HepG2 (cell line): Measurements from ENCODE around the gene WDR86. TPM values are rescaled to one million over a fixed set of nuclear protein-coding genes. Genes with fewer than 3 reads are reported as not detected.

ENCODE experiments used
- ATF1 ChIP-seq: IDR thresholded peaks from 2 replicates; pipeline ENCODE4 v1.6.1; 2016; ENCODE audit warnings: mild to moderate bottlenecking, control low read depth
- SIN3A ChIP-seq: IDR thresholded peaks from 2 replicates; pipeline ENCODE4 v1.6.1; 2011; ENCODE audit warnings: low read depth, mild to moderate bottlenecking, control low read depth, low read length, borderline replicate concordance
- SIN3B ChIP-seq: fragments of 150-350 bp; IDR thresholded peaks from 2 replicates; pipeline ENCODE4 v1.6.1; 2014; ENCODE audit warnings: low read length
- ZNF552 ChIP-seq: sonication (generic); formaldehyde crosslinking; IDR thresholded peaks from 2 replicates; pipeline ENCODE4 v1.9.0; 2022; ENCODE audit warnings: missing genetic modification reagents, mild to moderate bottlenecking, borderline replicate concordance
- ZNF776 ChIP-seq: sonication (generic); formaldehyde crosslinking; IDR thresholded peaks from 2 replicates; pipeline ENCODE4 v1.4.0; 2020; ENCODE audit warnings: mild to moderate bottlenecking, missing genetic modification reagents
- ZNF878 ChIP-seq: sonication (generic); formaldehyde crosslinking; IDR thresholded peaks from 2 replicates; pipeline ENCODE4 v1.8.1; 2023; ENCODE audit warnings: mild to moderate bottlenecking, missing genetic modification reagents, moderate library complexity
- polyA plus RNA-seq, 8 experiments: library from polyadenylated mRNA; depleted of rRNA in 3 of 8; stranded (reverse) in 7 of 8; unstranded in 1 of 8; fragments of >200 nt; fragmentation: Illumina TruSeq in 4 of 8; extraction: Trizol in 4 of 8; gene quantifications; 2 replicates each; pipeline versions ENCODE4 v1.2.1 to v1.2.3, GENCODE V29; 2011 to 2016; ENCODE audit warnings: low read depth in 4 of 8, missing spikeins in 1 of 8, mixed read lengths in 1 of 8; ENCODE audit not compliant: insufficient read depth in 1 of 8
- total RNA-seq, 5 experiments: library from RNA; depleted of rRNA; stranded (reverse); fragments of >200 nt; fragmentation: Illumina TruSeq; extraction: Trizol; gene quantifications; 2 replicates each; pipeline ENCODE4 v1.2.3, GENCODE V29; 2016; ENCODE audit warnings: low read depth in 1 of 5
- TF ChIP-seq, protein P1 (sequence below): IDR thresholded peaks from 2 replicates; pipeline ENCODE4 v1.6.1; 2016; ENCODE audit warnings: low read depth, control low read depth
- TF ChIP-seq, protein P2 (sequence below): sonication (generic); formaldehyde crosslinking; IDR thresholded peaks from 2 replicates; pipeline ENCODE4 v1.9.0; 2021; ENCODE audit warnings: mild to moderate bottlenecking, missing genetic modification reagents
- TF ChIP-seq, protein P3 (sequence below): IDR thresholded peaks from 2 replicates; pipeline ENCODE4 v1.6.1; 2012; ENCODE audit warnings: inconsistent platforms
- TF ChIP-seq, protein P4 (sequence below): sonication (generic); formaldehyde crosslinking; IDR thresholded peaks from 2 replicates; pipeline ENCODE4 v1.5.1; 2020; ENCODE audit warnings: missing genetic modification reagents, mild to moderate bottlenecking, borderline replicate concordance

The WDR86 gene
- total and polyA plus RNA-seq, 2 of the 13 experiments (the other 11 are each of a cell fraction or from before 2014, with no cell fraction given): 0.11 to 2.9 TPM

DNA sequence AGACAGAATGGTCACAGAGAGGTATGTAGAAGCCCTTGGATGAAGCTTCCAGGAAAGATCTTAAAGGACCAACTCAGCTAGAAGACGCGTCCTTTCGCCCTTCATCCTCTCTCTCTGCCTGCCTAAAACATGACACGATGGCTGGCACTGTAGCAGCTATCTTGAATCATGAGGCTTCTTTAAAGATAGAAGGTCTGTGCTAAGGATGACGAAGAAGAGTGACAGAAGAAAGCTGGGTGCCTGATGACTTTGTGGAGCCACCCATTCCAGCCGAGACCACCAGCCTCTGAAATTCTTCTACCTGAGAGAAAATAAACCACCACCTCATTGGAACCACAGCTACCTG, 25.5 kb downstream of the WDR86 start (continued):
- TF ChIP-seq, protein P1, sequence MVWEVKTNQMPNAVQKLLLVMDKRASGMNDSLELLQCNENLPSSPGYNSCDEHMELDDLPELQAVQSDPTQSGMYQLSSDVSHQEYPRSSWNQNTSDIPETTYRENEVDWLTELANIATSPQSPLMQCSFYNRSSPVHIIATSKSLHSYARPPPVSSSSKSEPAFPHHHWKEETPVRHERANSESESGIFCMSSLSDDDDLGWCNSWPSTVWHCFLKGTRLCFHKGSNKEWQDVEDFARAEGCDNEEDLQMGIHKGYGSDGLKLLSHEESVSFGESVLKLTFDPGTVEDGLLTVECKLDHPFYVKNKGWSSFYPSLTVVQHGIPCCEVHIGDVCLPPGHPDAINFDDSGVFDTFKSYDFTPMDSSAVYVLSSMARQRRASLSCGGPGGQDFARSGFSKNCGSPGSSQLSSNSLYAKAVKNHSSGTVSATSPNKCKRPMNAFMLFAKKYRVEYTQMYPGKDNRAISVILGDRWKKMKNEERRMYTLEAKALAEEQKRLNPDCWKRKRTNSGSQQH: no peak
- TF ChIP-seq SIN3B (no peak), SIN3A (no peak), ZNF552 (CRISPR knock-in tag) (no peak), ZNF878 (CRISPR knock-in tag) (no peak), ATF1 (CRISPR knock-in tag) (no peak), ZNF776 (CRISPR knock-in tag) (no peak)
- TF ChIP-seq, protein P2, sequence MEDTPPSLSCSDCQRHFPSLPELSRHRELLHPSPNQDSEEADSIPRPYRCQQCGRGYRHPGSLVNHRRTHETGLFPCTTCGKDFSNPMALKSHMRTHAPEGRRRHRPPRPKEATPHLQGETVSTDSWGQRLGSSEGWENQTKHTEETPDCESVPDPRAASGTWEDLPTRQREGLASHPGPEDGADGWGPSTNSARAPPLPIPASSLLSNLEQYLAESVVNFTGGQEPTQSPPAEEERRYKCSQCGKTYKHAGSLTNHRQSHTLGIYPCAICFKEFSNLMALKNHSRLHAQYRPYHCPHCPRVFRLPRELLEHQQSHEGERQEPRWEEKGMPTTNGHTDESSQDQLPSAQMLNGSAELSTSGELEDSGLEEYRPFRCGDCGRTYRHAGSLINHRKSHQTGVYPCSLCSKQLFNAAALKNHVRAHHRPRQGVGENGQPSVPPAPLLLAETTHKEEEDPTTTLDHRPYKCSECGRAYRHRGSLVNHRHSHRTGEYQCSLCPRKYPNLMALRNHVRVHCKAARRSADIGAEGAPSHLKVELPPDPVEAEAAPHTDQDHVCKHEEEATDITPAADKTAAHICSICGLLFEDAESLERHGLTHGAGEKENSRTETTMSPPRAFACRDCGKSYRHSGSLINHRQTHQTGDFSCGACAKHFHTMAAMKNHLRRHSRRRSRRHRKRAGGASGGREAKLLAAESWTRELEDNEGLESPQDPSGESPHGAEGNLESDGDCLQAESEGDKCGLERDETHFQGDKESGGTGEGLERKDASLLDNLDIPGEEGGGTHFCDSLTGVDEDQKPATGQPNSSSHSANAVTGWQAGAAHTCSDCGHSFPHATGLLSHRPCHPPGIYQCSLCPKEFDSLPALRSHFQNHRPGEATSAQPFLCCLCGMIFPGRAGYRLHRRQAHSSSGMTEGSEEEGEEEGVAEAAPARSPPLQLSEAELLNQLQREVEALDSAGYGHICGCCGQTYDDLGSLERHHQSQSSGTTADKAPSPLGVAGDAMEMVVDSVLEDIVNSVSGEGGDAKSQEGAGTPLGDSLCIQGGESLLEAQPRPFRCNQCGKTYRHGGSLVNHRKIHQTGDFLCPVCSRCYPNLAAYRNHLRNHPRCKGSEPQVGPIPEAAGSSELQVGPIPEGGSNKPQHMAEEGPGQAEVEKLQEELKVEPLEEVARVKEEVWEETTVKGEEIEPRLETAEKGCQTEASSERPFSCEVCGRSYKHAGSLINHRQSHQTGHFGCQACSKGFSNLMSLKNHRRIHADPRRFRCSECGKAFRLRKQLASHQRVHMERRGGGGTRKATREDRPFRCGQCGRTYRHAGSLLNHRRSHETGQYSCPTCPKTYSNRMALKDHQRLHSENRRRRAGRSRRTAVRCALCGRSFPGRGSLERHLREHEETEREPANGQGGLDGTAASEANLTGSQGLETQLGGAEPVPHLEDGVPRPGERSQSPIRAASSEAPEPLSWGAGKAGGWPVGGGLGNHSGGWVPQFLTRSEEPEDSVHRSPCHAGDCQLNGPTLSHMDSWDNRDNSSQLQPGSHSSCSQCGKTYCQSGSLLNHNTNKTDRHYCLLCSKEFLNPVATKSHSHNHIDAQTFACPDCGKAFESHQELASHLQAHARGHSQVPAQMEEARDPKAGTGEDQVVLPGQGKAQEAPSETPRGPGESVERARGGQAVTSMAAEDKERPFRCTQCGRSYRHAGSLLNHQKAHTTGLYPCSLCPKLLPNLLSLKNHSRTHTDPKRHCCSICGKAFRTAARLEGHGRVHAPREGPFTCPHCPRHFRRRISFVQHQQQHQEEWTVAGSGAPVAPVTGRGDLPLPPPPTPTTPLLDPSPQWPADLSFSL (CRISPR knock-in tag): no peak
- TF ChIP-seq, protein P3, sequence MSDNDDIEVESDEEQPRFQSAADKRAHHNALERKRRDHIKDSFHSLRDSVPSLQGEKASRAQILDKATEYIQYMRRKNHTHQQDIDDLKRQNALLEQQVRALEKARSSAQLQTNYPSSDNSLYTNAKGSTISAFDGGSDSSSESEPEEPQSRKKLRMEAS: no peak
- TF ChIP-seq, protein P4, sequence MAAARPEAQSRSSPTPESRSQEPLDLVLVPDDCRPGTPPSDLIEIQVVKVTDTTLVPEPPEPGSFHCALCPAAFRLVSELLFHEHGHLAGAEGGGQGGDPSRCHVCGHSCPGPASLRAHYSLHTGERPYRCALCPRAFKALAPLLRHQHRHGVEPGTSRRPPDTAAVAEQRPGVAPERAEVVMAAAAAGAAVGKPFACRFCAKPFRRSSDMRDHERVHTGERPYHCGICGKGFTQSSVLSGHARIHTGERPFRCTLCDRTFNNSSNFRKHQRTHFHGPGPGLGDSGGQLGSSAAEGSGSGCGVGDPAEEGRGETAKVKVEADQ (CRISPR knock-in tag): no peak
- TF ChIP-seq, all 625 proteins: peak for 0
